Measurements from ENCODE around the gene SLC10A7.

Gene SLC10A7

GRCh38 chr4:146343776-146344175, 178.0 kb downstream of the SLC10A7 start:
- DNase-seq = no peak

DNA sequence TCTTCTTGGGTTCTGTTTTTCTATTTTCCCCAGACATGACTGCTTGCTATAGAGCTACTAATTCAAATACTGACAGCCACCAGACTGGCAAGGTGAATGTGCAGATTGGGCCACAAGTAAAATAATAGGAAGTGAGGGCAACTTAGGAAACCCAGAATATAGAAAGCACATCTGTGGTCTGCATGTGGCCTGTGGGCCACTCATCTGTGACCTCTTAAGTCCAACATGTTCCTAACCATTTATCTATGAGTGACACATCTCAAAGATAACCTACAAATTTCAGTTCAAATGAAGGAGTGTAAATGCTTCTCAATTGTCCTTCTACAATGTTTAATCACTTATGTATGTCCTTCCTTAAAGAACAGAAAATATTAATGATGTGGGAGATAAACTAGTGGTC, 178.5 kb downstream of the SLC10A7 start:
- no peak for DNase-seq

GRCh38 chr4:146342600-146343192, 179.0 kb downstream of the SLC10A7 start:
- no peak for DNase-seq

GRCh38 chr4:146340798-146341197, 180.9 kb downstream of the SLC10A7 start:
- DNase-seq = no peak

DNA sequence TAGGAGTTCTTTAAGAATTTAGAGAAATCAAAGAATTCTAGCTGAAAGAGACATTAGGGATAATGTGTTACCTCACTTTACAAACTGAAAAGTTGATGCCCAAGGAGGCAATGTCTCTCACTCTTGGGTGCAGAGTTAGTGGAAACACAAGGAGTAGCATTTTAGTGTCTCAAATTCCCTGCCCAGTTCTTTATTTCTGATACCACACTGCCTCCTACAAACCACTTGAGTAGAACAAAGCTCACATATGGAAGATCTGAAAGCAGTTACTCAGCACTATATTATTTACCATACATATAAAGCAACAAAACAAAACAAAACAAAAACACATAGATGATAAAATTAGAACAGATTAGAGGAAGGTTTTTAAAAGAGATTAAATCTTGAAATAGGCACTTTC, 183.2 kb downstream of the SLC10A7 start:
- no peak for DNase-seq

DNA sequence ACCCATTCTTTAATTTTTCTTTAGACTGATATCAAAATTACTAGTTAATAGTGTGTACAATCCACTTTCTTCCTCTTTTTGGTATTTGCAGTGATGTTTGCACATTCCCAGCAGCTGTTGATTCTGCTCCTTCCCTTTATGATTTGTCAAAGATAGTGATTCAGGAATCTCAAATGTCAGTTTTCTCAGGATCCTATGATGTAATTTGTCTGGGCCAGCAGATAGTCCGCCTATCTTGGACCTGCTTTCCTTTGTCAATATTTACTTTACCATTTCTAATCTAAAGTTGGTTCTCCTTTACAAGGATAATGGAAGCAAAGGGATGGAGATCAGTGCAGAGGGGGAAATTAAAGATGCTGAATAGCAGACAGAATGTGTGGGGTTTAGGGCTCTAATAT, 185.3 kb downstream of the SLC10A7 start:
- DNase-seq = no peak

DNA sequence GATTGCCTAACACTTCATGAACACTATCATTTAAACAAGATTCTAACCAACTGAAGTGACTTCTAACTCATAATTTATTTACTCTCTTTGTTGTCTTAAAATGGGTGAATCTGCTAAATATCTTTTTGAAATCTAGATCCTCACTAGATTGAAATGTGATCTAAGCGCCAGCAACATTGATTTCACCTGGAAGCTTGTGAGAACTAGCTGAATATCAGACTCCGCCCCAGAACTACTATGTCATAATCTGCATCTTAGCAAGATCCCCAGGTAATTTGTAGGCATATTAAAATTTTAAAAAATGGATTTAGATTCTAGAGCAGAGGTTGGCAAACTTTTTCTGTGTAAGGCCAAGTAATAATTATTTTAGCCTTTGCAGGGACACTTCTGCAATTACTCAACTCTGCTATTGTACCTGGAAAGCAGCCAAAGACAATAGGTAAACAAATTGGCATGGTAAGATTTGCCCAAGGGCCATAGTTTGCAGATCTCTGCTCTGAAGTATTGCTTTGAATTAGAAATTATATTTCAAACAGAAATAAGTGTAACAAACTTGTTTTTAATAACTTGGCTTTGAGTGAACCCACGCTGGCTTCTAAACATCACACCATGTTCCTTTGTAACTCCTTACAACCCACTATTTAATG, 185.9 kb downstream of the SLC10A7 start:
- DNase-seq = no peak

GRCh38 chr4:146334862-146335449, 186.8 kb downstream of the SLC10A7 start:
- DNase-seq = no peak

- DNase-seq = no peak
Observed at GRCh38 chr4:146333895-146334262, 187.9 kb downstream of the SLC10A7 start.

- DNase-seq = no peak
Observed at GRCh38 chr4:146333187-146333894, 188.4 kb downstream of the SLC10A7 start.

DNA sequence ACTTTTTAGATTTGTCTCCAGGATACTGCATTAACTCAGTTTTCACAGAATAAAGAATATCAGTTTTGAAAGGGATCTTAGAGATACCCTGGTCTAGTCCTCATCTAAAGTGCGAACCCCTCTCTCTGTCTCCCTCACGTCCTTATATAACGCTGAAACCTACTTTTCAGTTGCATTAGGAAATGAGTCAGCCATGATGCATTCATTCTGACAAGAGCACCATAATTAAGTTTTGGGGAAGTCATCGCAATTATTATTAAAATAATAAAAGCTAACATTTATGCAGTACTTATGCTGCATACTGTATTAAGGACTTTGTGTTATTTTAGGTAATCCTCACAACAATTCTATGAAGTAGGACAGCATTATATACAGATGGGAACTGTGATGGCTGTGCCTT, 191.3 kb downstream of the SLC10A7 start:
- no peak for DNase-seq

GRCh38 chr4:146329050-146329716, 192.6 kb downstream of the SLC10A7 start:
- DNase-seq = no peak

- DNase-seq = no peak
Observed at GRCh38 chr4:146327859-146328650, 193.7 kb downstream of the SLC10A7 start.

GRCh38 chr4:146318894-146319293, 202.8 kb downstream of the SLC10A7 start:
- DNase-seq = no peak

- DNase-seq = no peak
Observed at GRCh38 chr4:146317783-146318182, 204.0 kb downstream of the SLC10A7 start.

- DNase-seq = no peak
Observed at GRCh38 chr4:146315184-146315583, 206.6 kb downstream of the SLC10A7 start.

- no peak for DNase-seq
Observed at GRCh38 chr4:146311238-146311970, 210.3 kb downstream of the SLC10A7 start.

DNA sequence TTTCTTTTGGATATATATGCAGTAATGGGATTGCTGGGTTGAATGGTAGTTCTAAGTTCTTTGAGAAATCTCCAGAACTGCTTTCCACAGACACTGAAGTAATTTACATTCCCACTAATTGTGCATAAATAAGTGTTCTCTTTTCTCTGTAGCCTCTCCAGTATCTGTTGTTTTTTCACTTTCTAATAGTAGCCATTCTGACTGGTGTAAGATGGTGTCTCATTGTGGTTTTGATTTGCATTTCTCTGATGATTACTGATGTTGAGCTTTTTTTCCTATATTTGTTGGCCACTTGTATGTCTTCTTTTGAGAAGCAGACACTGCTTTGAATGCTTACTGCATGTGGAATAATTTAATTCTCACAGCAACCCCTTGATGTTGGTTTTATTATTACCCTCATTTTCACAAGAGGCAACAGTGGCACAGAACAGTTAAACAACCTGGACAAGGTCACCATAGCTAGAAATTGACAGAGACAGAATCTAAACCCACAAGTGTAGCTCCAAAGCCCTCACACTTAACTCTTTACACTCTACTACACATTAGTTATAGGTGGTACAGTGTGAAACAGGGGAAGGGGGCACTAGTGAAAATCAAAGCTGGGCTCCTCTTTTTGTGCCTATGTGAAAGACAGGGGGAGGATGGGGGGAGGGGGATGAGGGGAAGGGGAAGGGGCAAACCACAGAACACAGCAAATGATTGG, 211.3 kb downstream of the SLC10A7 start:
- no peak for DNase-seq

DNA sequence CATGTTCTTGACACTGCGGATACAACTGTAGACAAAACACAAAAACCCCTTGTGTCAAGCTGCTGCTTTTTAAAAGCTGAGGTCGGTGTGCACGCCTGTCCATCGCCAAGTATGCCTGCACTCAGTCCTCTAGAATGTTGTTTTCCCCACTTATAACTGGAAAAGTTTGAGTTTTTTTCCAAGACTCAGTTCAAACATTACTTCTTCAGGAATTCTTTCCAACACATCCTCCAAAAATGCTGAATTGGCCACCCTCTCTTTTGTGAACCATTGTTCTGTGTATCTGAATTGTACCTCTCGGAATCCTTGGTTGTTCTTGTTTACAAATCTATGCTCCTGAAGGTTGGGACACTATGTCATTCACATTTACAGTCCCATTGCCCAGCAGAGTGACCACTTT, 212.8 kb downstream of the SLC10A7 start:
- DNase-seq = no peak

DNA sequence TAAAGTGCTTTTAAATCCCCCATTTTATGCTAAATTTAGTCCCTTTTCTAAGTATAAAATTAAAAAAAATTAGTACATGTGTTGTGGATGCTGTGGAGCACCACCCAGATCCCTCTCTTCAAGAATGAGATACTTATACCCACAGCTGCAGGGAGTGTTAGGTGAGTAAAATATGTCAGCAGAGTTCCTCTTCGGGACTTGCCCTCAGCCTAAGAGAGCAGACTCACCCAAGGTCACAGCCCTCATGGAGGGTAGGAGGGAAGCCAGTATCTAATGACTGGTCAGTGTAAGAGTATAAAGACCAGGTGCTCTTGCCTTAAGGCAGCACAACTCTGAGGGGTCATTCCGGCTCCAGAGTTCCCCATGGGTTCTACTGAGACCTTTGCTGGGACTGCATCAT, 218.9 kb downstream of the SLC10A7 start:
- DNase-seq = no peak

DNA sequence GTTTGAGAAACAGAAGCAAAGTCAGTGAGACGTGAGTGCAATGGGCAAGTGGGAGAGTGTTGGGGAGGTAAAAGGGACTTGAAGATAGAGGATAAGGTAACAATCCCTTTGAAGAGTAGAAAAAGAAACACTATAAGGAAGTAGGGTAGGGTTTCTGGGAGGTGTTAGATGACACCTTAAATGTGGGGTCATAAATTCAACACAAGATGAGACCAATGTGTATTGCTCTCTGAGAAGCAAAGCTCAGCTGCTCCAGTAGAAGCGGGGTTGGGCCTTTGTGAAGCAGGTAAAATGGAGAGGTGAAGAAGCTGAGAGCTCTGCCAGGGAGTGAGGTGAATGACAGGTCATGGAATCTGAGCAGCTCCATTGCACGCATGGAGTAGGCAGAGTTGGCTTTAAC, 222.1 kb downstream of the SLC10A7 start:
- no peak for DNase-seq

Measured in NCI-H524 treated with DMSO at 0.1 percent for 48 hours (cell line).